Smooth muscle cell (in vitro differentiated cells): Measurements from ENCODE around the gene KRT28. TPM values are rescaled to one million over a fixed set of nuclear protein-coding genes. Genes with fewer than 3 reads are reported as not detected.

Source experiments
- DNase-seq: peaks from one replicate; lab custom pipeline; 2025; ENCODE audit not compliant: unreplicated experiment; lab: John Stamatoyannopoulos, UW
- H2AFZ ChIP-seq: fragments of 200-600 bp; sonication (generic); 2 replicates; pipeline ENCODE4 v1.6.0; 2016; ENCODE audit warnings: antibody characterized with exemption, low read depth, mild to moderate bottlenecking
- H3F3A ChIP-seq: fragments of 200-600 bp; sonication (generic); 2 replicates; pipeline ENCODE4 v1.6.0; 2017; ENCODE audit warnings: antibody characterized with exemption, low read depth
- H3K27ac ChIP-seq: fragments of 200-600 bp; sonication (generic); 2 replicates; pipeline ENCODE4 v1.5.1; 2016; ENCODE audit warnings: low read depth, mild to moderate bottlenecking
- H3K27me3 ChIP-seq: fragments of 200-600 bp; sonication (generic); 2 replicates; pipeline ENCODE4 v1.6.1; 2016; ENCODE audit warnings: low read depth, mild to moderate bottlenecking
- H3K36me3 ChIP-seq: fragments of 200-600 bp; sonication (generic); 2 replicates; pipeline ENCODE4 v1.5.1; 2016; ENCODE audit warnings: low read depth
- H3K4me1 ChIP-seq: fragments of 200-600 bp; sonication (generic); 2 replicates; pipeline ENCODE4 v1.5.1; 2016; ENCODE audit warnings: low read depth
- H3K4me2 ChIP-seq: fragments of 200-600 bp; sonication (generic); 2 replicates; pipeline ENCODE4 v1.6.0; 2016; ENCODE audit warnings: mild to moderate bottlenecking
- H3K4me3 ChIP-seq: fragments of 200-600 bp; sonication (generic); 2 replicates; pipeline ENCODE4 v1.5.1; 2016; ENCODE audit warnings: mild to moderate bottlenecking
- H3K79me2 ChIP-seq: fragments of 200-600 bp; sonication (generic); 2 replicates; pipeline ENCODE4 v1.6.0; 2016; ENCODE audit warnings: low read depth, mild to moderate bottlenecking
- H3K9ac ChIP-seq: fragments of 200-600 bp; sonication (generic); 2 replicates; pipeline ENCODE4 v1.6.0; 2016; ENCODE audit warnings: low read depth
- H3K9me3 ChIP-seq: fragments of 200-600 bp; sonication (generic); replicated peaks from 2 replicates; pipeline ENCODE4 v1.5.1; 2016; ENCODE audit warnings: low read depth
- H4K20me1 ChIP-seq: fragments of 200-600 bp; sonication (generic); 2 replicates; pipeline ENCODE4 v1.6.0; 2016; ENCODE audit warnings: low read depth
- WGBS: methylation state at CpG from one replicate; pipeline ENCODE4 v1.1.7; 2016; ENCODE audit warnings: low lambda C conversion rate; 5-methylcytosine and 5-hydroxymethylcytosine counted together
- polyA plus RNA-seq: library from polyadenylated mRNA; unstranded; fragments of >200 nt; fragmentation: Nextera tagmentation; extraction: Ambion mirVana; gene quantifications from 2 replicates; pipeline ENCODE4 v1.2.1, GENCODE V29; 2016
- total RNA-seq: library from RNA; depleted of rRNA; stranded (reverse); fragments of >200 nt; gene quantifications from 2 replicates; pipeline ENCODE4 v1.2.3, GENCODE V29; 2014
- TF ChIP-seq, protein P1 (sequence below): fragments of 200-600 bp; sonication (generic); IDR thresholded peaks from 2 replicates; pipeline ENCODE4 v1.5.1; 2017; ENCODE audit warnings: borderline replicate concordance, mild to moderate bottlenecking, antibody characterized with exemption; ENCODE audit not compliant: insufficient read depth, poor library complexity, severe bottlenecking

Gene KRT28
- total and polyA plus RNA-seq, 2 experiments from 2014 or later, result not detected

DNA sequence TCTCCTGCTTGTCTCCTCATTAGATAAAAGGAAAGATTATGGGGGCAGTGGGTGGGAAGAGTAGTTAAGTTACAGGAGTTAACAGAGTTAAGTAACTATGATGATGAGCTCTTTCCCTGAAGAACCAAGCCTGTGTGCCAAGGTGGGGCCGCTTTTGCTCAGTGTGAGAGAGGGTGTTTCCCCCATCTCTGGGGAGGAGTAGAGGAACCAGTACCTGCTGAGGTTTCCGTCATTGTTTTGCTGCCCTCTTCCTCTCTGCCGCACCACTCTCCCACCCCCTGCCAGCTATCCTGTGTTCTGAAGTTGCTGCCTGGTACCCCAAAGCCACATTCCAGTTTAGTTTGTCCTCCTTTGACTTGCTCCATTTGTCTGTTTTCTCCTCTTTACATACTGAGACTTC, 43.5 kb upstream of the KRT28 start:
- Histone ChIP-seq H2AFZ (no peak overlapping the region), H3K79me2 (no peaks in the 10 kb centered on the region), H3K9ac (no peak overlapping the region), H3K4me1 (no peaks in the 10 kb centered on the region), H3K27ac (no peak overlapping the region), H3K27me3 (peaks cover 80% of the 10 kb centered on the region), H3K4me3 (no peak overlapping the region), H3F3A (no peaks in the 10 kb centered on the region), H4K20me1 (no peaks in the 10 kb centered on the region), H3K36me3 (no peaks in the 10 kb centered on the region), H3K4me2 (no peak overlapping the region), H3K9me3 (no peaks in the 10 kb centered on the region)
- TF ChIP-seq, protein P1, sequence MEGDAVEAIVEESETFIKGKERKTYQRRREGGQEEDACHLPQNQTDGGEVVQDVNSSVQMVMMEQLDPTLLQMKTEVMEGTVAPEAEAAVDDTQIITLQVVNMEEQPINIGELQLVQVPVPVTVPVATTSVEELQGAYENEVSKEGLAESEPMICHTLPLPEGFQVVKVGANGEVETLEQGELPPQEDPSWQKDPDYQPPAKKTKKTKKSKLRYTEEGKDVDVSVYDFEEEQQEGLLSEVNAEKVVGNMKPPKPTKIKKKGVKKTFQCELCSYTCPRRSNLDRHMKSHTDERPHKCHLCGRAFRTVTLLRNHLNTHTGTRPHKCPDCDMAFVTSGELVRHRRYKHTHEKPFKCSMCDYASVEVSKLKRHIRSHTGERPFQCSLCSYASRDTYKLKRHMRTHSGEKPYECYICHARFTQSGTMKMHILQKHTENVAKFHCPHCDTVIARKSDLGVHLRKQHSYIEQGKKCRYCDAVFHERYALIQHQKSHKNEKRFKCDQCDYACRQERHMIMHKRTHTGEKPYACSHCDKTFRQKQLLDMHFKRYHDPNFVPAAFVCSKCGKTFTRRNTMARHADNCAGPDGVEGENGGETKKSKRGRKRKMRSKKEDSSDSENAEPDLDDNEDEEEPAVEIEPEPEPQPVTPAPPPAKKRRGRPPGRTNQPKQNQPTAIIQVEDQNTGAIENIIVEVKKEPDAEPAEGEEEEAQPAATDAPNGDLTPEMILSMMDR, result no peak
- WGBS, result 56% methylated on average over 3 of the region's 3 CpGs
- DNase-seq, result no peak

DNA sequence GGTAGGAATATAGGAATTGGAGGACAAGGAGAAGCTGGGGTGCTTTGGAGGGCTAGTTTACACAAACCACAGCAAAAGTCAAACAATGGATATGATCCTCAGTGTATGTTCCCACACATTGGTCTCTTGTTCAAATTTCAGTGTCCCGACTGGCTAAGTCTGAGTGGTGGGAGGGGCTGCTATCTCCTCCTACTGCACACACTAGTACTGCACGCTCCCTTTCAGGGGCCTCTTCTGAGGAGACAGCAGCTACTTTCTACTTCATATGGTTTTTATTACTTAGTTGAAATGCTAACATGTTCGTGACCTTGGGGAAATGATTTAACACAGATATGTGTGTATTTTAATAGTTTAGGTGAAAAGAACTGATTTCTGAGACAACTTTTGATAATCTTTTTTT, 41.5 kb upstream of the KRT28 start:
- no peaks in the 10 kb centered on the region for H3F3A ChIP-seq
- H3K4me1 ChIP-seq, result no peaks in the 10 kb centered on the region
- peaks cover 65% of the 10 kb centered on the region for H3K27me3 ChIP-seq
- TF ChIP-seq, protein P1, result no peak
- DNase-seq, result no peak
- H3K9me3 ChIP-seq, result no peaks in the 10 kb centered on the region
- 71% methylated on average over 3 of the region's 3 CpGs for WGBS
- no peak overlapping the region for H2AFZ ChIP-seq
- no peak overlapping the region for H3K27ac ChIP-seq
- H3K9ac ChIP-seq, result no peak overlapping the region
- no peaks in the 10 kb centered on the region for H4K20me1 ChIP-seq
- no peaks in the 10 kb centered on the region for H3K36me3 ChIP-seq
- no peak overlapping the region for H3K4me2 ChIP-seq
- H3K79me2 ChIP-seq, result no peaks in the 10 kb centered on the region
- H3K4me3 ChIP-seq, result no peak overlapping the region

DNA sequence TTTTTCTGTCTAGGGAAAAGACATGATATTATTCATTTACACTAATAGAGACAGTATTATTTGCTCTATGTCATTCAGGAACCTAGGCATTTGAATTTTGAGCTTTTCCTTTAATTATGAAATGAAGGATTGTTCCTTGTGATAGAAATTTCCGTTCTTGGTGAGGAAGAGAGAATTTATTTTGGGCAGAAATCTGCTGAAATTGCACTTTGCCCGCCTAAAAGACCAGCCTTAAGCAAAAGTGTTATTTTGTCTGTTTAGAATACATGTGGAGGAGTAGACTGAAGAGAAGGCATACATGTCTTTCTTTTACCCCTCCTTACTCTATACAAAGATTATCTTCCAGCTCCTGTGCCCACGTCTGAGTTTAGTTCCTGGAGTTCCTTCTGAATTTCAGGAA, 39.4 kb upstream of the KRT28 start:
- Histone ChIP-seq H3K79me2 (no peaks in the 10 kb centered on the region), H3K4me2 (no peak overlapping the region), H3K27ac (no peak overlapping the region), H3K4me1 (no peaks in the 10 kb centered on the region), H4K20me1 (no peaks in the 10 kb centered on the region), H3K9ac (no peak overlapping the region), H3K36me3 (no peaks in the 10 kb centered on the region), H3K4me3 (no peak overlapping the region), H3K9me3 (no peaks in the 10 kb centered on the region), H3F3A (no peaks in the 10 kb centered on the region), H2AFZ (no peak overlapping the region), H3K27me3 (peaks cover 47% of the 10 kb centered on the region)
- TF ChIP-seq, protein P1, result no peak
- no peak for DNase-seq
- WGBS, result 89% methylated on average over 3 of the region's 3 CpGs

DNA sequence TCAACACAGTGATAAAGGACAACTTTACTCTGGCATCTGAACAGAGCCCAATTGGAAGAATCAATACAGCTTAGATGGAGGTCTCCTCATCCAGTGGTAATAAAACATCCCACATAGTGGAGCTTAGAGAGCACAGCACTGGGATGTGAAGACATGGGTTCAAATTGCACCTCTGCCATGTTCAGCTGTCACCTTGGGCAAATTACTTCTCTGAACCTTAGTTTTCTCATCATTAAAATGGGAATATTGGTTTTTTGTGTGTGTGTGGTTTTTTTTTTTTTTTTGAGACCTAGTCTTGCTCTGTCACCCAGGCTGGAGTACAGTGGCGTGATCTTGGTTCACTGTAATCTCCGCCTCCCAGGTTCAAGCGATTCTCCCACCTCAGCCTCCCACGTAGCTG, 36.3 kb upstream of the KRT28 start:
- H3K4me3 ChIP-seq, result no peak overlapping the region
- no peaks in the 10 kb centered on the region for H4K20me1 ChIP-seq
- H3K27me3 ChIP-seq, result peaks cover 24% of the 10 kb centered on the region
- H3F3A ChIP-seq, result no peaks in the 10 kb centered on the region
- TF ChIP-seq, protein P1, result no peak
- H3K4me1 ChIP-seq, result no peaks in the 10 kb centered on the region
- H3K4me2 ChIP-seq, result no peak overlapping the region
- no peaks in the 10 kb centered on the region for H3K36me3 ChIP-seq
- H3K9me3 ChIP-seq, result no peaks in the 10 kb centered on the region
- no peak overlapping the region for H3K27ac ChIP-seq
- DNase-seq, result no peak
- H3K9ac ChIP-seq, result no peak overlapping the region
- no peak overlapping the region for H2AFZ ChIP-seq
- 94% methylated on average over 4 of the region's 4 CpGs for WGBS
- no peaks in the 10 kb centered on the region for H3K79me2 ChIP-seq
